ENCODE data around the gene FGFBP1. TPM values are rescaled to one million over a fixed set of nuclear protein-coding genes. Genes with fewer than 3 reads are reported as not detected.

Gene FGFBP1
- total RNA-seq, 1 donor from 2014 or later, result not detected

- no peaks in the 10 kb centered on the region for H3K36me3 Mint-ChIP-seq (ENCODE audit: low read depth)
- no peaks in the 10 kb centered on the region for H3K9me3 Mint-ChIP-seq (ENCODE audit: low read depth)
- H3K4me1 Mint-ChIP-seq (ENCODE audit: low read depth), result peaks cover 36% of the 10 kb centered on the region
- H3K27ac Mint-ChIP-seq (ENCODE audit: unreplicated experiment), result peak overlapping the region; percentile 81
- no peaks in the 10 kb centered on the region for H3K27me3 Mint-ChIP-seq (ENCODE audit: low read depth)
- no peak for DNase-seq (ENCODE audit: low spot score)
- no peak for TF ChIP-seq CTCF (IDR thresholded peaks at IDR 0.05)
- H3K4me3 Mint-ChIP-seq (ENCODE audit: unreplicated experiment), result no peak overlapping the region
Observed at GRCh38 chr4:15893962-15894361, 44.6 kb downstream of the FGFBP1 start.

DNA sequence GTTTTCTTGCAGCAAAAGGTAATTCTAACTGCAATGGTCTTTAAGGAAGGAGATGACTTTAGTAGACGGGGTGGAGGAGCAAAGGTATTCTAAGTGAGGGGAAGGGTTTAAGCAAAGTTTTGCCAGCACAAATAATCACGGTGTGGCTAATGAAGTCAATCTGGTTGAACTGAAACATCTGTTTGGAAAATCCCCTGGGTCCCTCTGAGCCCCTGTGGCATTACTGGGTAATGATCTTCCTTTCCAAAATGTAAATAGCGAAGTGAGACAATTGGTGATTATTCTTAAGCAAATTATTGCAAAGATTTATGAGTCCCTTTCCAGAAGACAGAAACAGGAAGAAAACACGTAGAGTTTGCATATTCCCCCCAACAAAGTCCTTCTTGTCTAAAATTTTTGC lies 47.2 kb downstream of the FGFBP1 start:
- no peak for TF ChIP-seq CTCF (IDR thresholded peaks at IDR 0.05)
- H3K27ac Mint-ChIP-seq (ENCODE audit: unreplicated experiment), result no peak overlapping the region
- peaks cover 24% of the 10 kb centered on the region for H3K4me1 Mint-ChIP-seq (ENCODE audit: low read depth)
- H3K4me3 Mint-ChIP-seq (ENCODE audit: unreplicated experiment), result no peak overlapping the region
- H3K27me3 Mint-ChIP-seq (ENCODE audit: low read depth), result no peaks in the 10 kb centered on the region
- no peak for DNase-seq (ENCODE audit: low spot score)
- H3K9me3 Mint-ChIP-seq (ENCODE audit: low read depth), result no peaks in the 10 kb centered on the region
- no peaks in the 10 kb centered on the region for H3K36me3 Mint-ChIP-seq (ENCODE audit: low read depth)

DNA sequence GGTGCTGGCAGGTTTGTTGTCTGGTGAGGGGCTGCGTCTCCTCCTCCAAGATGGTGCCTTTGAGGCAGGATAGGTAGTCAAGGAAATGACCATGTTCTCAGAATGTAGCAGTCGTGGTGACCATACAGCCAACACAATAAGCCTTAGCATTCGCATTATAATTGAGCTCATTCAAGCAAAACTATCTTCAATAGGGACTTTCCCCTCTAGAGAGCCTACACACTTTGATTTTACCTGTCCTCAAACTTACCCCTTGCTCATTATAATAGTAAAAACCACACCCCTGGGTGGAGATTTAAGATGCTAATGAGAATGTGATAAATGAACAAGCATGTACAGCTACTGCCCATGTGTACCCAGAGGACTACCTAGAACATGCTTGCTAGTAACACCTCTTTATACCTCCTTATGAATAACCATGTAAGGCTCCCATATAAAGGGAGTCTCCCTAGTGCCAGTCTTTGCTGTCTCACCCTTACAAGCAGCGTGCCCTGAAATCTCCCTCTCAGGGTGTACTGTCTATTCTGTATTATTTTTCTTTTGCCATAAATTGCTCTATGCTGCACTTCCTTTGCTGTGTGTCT lies 48.2 kb downstream of the FGFBP1 start:
- no peak for DNase-seq (ENCODE audit: low spot score)
- Mint-ChIP-seq H3K4me3 (ENCODE audit: unreplicated experiment) (no peak overlapping the region), H3K9me3 (ENCODE audit: low read depth) (no peaks in the 10 kb centered on the region), H3K27ac (ENCODE audit: unreplicated experiment) (no peak overlapping the region), H3K4me1 (ENCODE audit: low read depth) (peaks cover 24% of the 10 kb centered on the region), H3K36me3 (ENCODE audit: low read depth) (no peaks in the 10 kb centered on the region), H3K27me3 (ENCODE audit: low read depth) (no peaks in the 10 kb centered on the region)
- TF ChIP-seq CTCF (IDR thresholded peaks at IDR 0.05), result no peak

DNA sequence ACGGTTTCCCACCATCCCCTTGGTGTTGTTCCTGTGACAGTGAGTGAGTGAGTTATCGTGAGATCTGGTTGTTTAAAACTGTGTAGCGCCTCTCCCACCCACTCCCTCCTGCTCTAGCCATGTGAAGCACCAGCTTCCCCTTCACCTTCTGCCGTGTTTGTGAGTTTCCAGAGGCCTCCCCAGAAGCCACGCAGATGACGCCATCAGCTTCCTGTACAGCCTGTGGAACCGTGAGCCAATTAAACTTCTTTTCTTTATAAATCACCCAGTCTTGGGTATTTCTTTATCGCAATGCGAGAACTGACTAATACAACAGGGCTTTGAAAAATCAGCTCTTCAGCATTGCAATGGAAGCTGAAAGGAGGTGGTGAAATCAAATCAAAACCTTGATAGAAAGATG lies 50.0 kb downstream of the FGFBP1 start:
- Mint-ChIP-seq H3K27ac (ENCODE audit: unreplicated experiment) (no peak overlapping the region), H3K4me3 (ENCODE audit: unreplicated experiment) (no peak overlapping the region), H3K27me3 (ENCODE audit: low read depth) (no peaks in the 10 kb centered on the region), H3K9me3 (ENCODE audit: low read depth) (no peaks in the 10 kb centered on the region), H3K4me1 (ENCODE audit: low read depth) (peaks cover 21% of the 10 kb centered on the region), H3K36me3 (ENCODE audit: low read depth) (no peaks in the 10 kb centered on the region)
- no peak for DNase-seq (ENCODE audit: low spot score)
- no peak for TF ChIP-seq CTCF (IDR thresholded peaks at IDR 0.05)

Other genes starting within 250 kb of the FGFBP1 start
- 0.45 TPM in 1 of 3 replicates, not detected in the others for gene BST1, start 235.7 kb downstream of the FGFBP1 start, total RNA-seq
- gene CD38, start 160.4 kb downstream of the FGFBP1 start, total RNA-seq, result not detected in 3 replicates
- not detected in 3 replicates for gene FGFBP2, start 24.4 kb upstream of the FGFBP1 start, total RNA-seq
- gene PROM1, start 145.3 kb upstream of the FGFBP1 start, total RNA-seq, result 0.10 TPM in 1 of 3 replicates, not detected in the others